AG09319 (cell line): ENCODE measurements around the gene ARHGAP31.
"Not testable (repeated sequence)": the region's sequence is repeated elsewhere in the genome, so short reads cannot be mapped to it uniquely, and the experiment has no call there.

Source experiments
- DNase-seq: peaks from one replicate; pipeline ENCODE4 v3.0.0-alpha.2; 2010; ENCODE audit warnings: low read depth; ENCODE audit errors: extremely low read depth
- TF ChIP-seq, protein P1 (sequence below): IDR thresholded peaks from 2 replicates; pipeline ENCODE4 v1.5.1; 2011; ENCODE audit warnings: low read depth, mild to moderate bottlenecking, inconsistent platforms, low read length, moderate library complexity

Gene ARHGAP31

DNA sequence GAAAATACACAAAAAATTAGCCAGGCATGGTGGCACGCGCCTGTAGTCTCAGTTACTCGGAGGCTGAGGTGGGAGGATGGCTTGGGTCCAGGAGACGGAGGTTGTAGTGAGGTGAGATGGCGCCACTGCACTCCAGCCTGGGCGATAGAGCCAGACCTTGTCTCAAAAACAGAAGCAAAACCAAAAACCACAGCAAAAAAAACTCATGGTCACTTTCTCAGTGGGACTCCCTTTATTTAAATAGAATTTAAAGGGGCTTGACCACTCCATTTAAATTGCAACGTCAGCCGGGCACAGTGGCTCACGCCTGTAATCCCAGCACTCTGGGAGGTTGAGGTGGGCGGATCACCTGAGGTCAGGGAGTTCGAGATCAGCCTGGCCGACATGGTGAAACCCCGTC lies 32.8 kb downstream of the ARHGAP31 start:
- TF ChIP-seq, protein P1, sequence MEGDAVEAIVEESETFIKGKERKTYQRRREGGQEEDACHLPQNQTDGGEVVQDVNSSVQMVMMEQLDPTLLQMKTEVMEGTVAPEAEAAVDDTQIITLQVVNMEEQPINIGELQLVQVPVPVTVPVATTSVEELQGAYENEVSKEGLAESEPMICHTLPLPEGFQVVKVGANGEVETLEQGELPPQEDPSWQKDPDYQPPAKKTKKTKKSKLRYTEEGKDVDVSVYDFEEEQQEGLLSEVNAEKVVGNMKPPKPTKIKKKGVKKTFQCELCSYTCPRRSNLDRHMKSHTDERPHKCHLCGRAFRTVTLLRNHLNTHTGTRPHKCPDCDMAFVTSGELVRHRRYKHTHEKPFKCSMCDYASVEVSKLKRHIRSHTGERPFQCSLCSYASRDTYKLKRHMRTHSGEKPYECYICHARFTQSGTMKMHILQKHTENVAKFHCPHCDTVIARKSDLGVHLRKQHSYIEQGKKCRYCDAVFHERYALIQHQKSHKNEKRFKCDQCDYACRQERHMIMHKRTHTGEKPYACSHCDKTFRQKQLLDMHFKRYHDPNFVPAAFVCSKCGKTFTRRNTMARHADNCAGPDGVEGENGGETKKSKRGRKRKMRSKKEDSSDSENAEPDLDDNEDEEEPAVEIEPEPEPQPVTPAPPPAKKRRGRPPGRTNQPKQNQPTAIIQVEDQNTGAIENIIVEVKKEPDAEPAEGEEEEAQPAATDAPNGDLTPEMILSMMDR: no peak
- no peak for DNase-seq

DNA sequence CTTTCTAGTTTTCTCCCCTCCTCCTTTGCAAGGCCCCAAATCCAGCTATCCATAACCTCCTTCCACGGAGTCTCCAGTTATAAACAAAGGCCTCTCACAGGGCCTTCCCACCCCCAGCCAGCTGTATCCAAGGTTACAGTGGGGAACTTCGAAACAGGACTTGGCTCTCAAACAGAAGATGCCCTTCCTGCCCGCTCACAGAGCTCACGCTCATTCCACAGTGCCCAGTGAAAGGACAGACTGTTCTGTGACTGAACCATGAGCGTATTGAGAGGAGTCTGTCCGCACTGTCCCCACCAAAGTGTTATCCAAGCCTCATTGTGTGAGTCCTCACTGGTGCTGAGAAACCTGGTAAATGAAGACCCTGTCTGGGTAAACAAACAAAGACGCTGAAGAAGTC lies 35.4 kb downstream of the ARHGAP31 start:
- TF ChIP-seq, protein P1: no peak

GRCh38 chr3:119330181-119330580 lies 36.0 kb downstream of the ARHGAP31 start:
- TF ChIP-seq, protein P1: no peak
- DNase-seq: no peak

More for the DNA sequence above, 35.4 kb downstream of the ARHGAP31 start:
- DNase-seq: no peak

- TF ChIP-seq, protein P1: no peak
- no peak for DNase-seq
Observed at GRCh38 chr3:119330858-119331257, 36.7 kb downstream of the ARHGAP31 start.

GRCh38 chr3:119331661-119332060 lies 37.5 kb downstream of the ARHGAP31 start:
- TF ChIP-seq, protein P1: no peak
- DNase-seq: no peak

- no peak for DNase-seq
- TF ChIP-seq, protein P1: no peak
Observed at GRCh38 chr3:119333773-119334509, 39.8 kb downstream of the ARHGAP31 start.

DNA sequence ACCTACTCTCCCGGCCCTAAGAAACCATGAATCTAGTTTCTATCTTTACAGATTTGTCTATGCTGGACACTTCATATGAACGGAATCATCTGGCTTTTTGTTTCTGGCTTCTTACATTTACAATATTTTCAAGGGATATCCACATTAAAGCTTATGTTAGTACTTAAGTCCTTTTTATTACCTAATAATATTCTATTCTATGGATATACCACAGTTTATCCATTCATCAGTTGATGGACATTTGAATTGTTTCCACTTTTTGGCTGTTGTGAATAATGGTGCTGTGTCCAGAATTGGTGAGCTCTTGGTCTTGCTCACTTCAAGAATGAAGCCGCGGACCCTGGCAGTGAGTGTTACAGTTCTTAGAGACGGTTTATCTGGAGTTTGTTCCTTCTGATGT lies 42.6 kb downstream of the ARHGAP31 start:
- TF ChIP-seq, protein P1: no peak
- DNase-seq: no peak

- not testable (repeated sequence) for DNase-seq
Observed at GRCh38 chr3:119337407-119337806, 43.2 kb downstream of the ARHGAP31 start.
